ENCODE data around the gene MYO18B. TPM values are rescaled to one million over a fixed set of nuclear protein-coding genes. Genes with fewer than 3 reads are reported as not detected.
"Not testable (repeated sequence)": the region's sequence is repeated elsewhere in the genome, so short reads cannot be mapped to it uniquely, and the experiment has no call there.

Gene MYO18B
- total RNA-seq, 1 experiment from 2014 or later: 0.11 TPM

DNA sequence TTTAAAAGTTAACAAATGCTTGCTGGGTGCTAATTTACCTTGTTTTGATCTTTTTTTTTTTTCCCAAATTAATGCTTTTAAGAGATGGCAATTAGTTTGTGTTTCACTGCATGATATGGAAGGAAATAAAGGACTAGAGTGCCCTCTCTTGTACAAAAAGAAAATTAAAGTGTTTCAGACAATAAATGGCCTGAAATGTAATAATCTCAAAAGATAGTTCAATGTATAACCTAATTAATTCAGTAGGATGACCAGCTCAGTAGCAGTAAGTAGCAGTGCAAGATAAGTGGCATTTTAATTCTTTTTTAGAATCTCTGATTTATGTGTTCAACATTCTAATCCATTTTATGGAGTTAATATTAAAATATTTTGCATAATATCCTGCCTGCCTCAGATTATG lies 39.9 kb upstream of the MYO18B start:
- H3K4me3 ChIP-seq: no peak overlapping the region
- H3K4me1 ChIP-seq (replicated peaks): no peaks in the 10 kb centered on the region; the same call in 1 of the 2 replicates
- no peaks in the 10 kb centered on the region for H3K27me3 ChIP-seq (replicated peaks)
- H3K27ac ChIP-seq: no peak overlapping the region
- H3K9me3 ChIP-seq (replicated peaks): no peaks in the 10 kb centered on the region
- DNase-seq (ENCODE audit: low read depth in 1 of 2, low spot score in 2 of 2): peak in 1 of 2 experiments; percentile 13
- H3K36me3 ChIP-seq: no peaks in the 10 kb centered on the region

DNA sequence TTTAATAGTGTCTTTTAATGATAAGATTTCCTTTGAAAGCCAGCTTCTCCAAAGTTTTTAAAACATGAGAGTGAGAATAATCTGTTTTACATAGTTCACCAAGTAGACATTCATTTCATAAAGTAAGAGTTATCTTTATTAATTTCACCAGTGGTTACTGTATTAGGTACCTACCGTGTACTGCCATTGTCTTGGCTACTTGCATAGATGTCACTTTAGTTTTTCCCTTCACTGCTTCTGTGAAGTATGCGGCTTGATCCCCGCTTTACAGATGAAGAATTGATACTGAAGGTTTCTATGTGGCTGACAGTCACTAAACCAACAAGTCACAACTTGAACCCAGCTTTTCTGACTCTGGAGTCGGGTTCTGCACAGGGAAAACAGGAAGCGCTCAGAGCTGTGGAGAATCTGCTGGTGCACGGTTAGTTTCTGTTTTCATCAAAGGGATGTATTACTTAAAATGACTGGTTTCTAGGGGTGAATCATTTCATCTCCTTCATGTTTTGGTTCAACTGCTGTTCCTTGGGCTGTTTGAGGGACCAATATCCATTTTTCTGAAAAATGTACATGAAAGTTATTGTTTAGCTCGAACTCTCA lies 39.3 kb upstream of the MYO18B start:
- Histone ChIP-seq H3K9me3 (replicated peaks) (no peaks in the 10 kb centered on the region), H3K27me3 (replicated peaks) (no peaks in the 10 kb centered on the region), H3K36me3 (no peaks in the 10 kb centered on the region), H3K27ac (no peak overlapping the region), H3K4me1 (replicated peaks) (no peaks in the 10 kb centered on the region; the same call in 1 of the 2 replicates), H3K4me3 (no peak overlapping the region)
- DNase-seq (ENCODE audit: low read depth in 1 of 2, low spot score in 2 of 2): no peak

DNA sequence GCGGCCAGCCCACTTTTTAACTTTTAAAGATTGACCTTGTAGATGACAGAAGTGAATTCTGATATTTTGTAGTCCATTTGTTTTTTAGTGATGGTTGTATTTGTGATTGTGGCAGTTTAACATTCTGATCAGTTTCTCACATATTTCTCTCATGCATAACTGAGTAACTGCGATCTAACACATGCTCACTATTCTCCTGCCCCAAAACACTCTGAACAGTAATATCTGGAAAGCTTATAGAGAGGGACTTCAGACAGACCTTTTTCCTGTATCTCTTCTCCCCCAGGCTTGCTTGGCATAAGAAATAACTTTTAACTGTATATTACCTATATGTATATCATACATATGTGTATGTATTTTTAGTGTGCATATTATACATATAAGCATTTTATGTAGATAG lies 37.3 kb upstream of the MYO18B start:
- Histone ChIP-seq H3K9me3 (replicated peaks) (no peaks in the 10 kb centered on the region), H3K4me1 (replicated peaks) (no peaks in the 10 kb centered on the region; the same call in 1 of the 2 replicates), H3K4me3 (no peak overlapping the region), H3K27me3 (replicated peaks) (no peaks in the 10 kb centered on the region), H3K36me3 (no peaks in the 10 kb centered on the region), H3K27ac (no peak overlapping the region)
- no peak for DNase-seq (ENCODE audit: low read depth in 1 of 2, low spot score in 2 of 2)

DNA sequence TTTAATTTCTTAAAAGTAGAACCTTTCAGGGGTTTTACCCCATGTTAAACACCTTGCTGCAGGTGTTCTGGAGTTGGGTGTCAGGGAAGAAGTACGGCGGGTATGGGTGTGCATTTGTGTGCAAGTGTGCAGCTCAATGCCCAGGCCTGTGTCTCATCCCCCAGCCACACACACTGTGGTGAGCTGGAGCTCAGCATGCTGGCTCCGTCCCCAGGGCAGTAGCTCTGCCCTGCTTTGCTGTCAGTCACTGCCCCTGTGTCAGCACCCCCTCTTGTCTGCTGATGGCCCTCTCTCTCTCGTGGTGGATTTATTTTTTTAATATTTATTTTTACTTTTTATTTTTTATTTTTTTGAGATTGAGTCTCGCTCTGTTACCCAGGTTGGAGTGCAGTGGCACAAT lies 35.8 kb upstream of the MYO18B start:
- no peak for DNase-seq (ENCODE audit: low read depth in 1 of 2, low spot score in 2 of 2)
- H3K27ac ChIP-seq: no peak overlapping the region
- no peaks in the 10 kb centered on the region for H3K36me3 ChIP-seq
- no peaks in the 10 kb centered on the region; the same call in 1 of the 2 replicates for H3K4me1 ChIP-seq (replicated peaks)
- no peak overlapping the region for H3K4me3 ChIP-seq
- H3K27me3 ChIP-seq (replicated peaks): no peaks in the 10 kb centered on the region
- H3K9me3 ChIP-seq (replicated peaks): no peaks in the 10 kb centered on the region

DNA sequence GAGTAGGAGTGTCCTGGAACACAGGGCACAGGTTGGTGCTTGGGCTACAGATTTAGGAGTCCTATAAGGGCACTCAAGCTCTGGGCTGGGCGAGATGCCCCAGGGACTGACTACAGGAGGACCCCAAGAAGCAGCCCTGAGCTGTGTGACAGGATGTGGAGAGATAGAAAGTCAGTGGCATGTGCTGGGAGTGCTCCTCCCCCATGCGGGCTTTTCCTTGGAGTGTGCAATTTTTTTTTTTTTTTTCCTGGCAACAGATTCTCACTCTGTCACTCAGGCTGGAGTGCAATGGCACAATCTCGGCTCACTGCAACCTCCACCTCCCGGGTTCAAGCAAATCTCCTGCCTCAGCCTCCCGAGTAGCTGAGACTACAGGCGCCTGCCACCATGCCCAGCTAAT lies 33.6 kb upstream of the MYO18B start:
- not testable (repeated sequence) for H3K4me3 ChIP-seq; DNase-seq (ENCODE audit: low read depth in 1 of 2, low spot score in 2 of 2); H3K36me3 ChIP-seq; H3K9me3 ChIP-seq (replicated peaks); H3K27ac ChIP-seq; H3K4me1 ChIP-seq (replicated peaks); H3K27me3 ChIP-seq (replicated peaks)

DNA sequence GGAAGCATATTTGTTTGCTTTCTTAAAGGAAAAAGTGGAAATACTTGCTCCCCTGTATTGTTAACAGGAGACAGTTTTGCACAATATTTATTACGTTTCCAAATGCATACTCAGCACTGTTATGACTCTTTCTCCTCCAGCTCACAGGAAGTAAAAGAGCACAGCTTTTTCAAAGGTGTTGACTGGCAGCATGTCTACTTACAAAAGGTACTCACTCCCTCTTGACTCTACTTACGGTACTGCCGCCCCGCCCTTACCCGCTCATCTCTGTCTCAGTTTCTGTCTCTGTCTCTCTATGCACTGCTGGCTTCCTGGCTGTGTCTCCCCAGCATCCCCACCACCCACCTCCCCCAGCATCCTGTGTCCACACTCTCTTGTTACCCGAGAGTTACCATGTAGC lies 32.2 kb upstream of the MYO18B start:
- Histone ChIP-seq H3K4me1 (replicated peaks) (no peaks in the 10 kb centered on the region), H3K27me3 (replicated peaks) (no peaks in the 10 kb centered on the region), H3K9me3 (replicated peaks) (no peaks in the 10 kb centered on the region), H3K4me3 (no peak overlapping the region), H3K27ac (no peak overlapping the region), H3K36me3 (no peaks in the 10 kb centered on the region)
- no peak for DNase-seq (ENCODE audit: low read depth in 1 of 2, low spot score in 2 of 2)

DNA sequence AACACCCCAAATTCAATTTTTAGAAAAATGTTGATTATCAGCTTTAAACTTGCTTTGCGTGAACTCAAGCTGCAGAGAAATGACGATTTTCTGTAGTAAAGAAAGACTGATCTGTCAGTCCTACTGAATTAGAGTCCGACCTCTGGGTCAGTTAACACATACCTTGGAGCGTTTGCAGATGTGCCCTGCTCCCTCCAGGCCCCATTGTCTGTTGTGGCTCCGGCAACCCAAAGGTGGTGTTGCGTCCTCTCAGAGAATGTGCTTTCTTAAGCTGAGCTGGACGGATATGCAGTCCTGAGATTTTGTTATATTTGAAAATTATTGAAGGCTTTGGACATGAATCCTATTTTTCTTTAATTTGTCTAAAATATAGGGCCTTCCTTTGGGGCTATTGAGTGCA lies 31.5 kb upstream of the MYO18B start:
- no peak overlapping the region for H3K27ac ChIP-seq
- no peak for DNase-seq (ENCODE audit: low read depth in 1 of 2, low spot score in 2 of 2)
- H3K9me3 ChIP-seq (replicated peaks): no peaks in the 10 kb centered on the region
- no peak overlapping the region for H3K4me3 ChIP-seq
- H3K4me1 ChIP-seq (replicated peaks): no peaks in the 10 kb centered on the region
- no peaks in the 10 kb centered on the region for H3K27me3 ChIP-seq (replicated peaks)
- no peaks in the 10 kb centered on the region for H3K36me3 ChIP-seq

DNA sequence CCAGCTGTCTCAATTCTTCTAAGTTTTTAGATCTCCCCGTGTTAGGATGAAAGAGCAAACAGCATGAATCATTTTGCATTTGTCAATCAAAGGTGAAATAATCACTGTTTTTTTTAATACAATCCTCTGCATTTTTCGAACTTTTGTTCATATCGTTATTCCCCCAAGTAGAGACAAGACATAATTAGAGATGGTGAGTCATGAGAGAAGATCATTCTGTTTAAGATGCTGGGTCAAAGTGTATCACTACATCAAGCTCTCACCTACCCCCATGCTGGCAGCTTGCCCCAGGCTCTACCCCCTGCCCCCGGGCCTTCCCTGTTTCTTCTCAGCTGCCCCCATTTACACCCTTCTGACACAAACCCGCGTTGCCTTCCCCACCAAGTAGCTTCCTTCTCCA lies 30.5 kb upstream of the MYO18B start:
- Histone ChIP-seq H3K4me3 (no peak overlapping the region), H3K27ac (no peak overlapping the region), H3K9me3 (replicated peaks) (no peaks in the 10 kb centered on the region), H3K27me3 (replicated peaks) (no peaks in the 10 kb centered on the region), H3K36me3 (no peaks in the 10 kb centered on the region), H3K4me1 (replicated peaks) (no peaks in the 10 kb centered on the region)
- no peak for DNase-seq (ENCODE audit: low read depth in 1 of 2, low spot score in 2 of 2)

DNA sequence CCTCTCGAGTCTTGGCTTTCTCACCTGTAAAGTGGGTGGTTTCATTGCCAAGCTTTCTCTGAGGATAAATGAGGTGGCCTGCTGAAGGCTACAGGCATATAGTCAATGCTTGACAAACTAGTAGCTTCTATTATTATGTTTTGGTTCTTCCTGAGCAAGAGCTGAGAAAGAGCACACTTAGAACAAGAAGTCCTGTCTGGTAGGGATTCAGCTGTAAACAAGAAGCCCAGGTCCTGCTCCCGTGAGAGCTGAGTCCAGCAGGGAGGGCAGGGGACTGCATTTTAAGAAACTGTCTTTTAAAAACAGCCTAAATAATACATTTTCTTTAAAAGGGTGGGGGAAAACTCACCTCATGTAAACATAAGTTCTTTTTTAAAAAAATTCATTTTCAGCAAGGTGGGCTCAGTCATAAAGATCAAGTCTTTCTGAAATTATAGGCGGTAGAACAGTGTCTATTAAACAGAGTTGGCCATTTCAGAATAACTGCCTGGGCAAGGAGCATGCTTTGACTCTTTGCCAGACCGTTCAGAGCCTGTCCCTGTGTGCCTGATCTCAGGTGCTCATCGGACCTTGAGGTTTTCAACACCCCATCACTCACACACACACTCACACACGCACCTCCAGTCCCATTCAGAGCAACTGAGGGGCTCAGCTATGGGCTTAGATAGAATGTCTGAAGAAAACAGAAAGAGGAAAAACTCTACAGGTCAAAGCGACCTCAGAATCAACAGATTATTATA lies 29.2 kb upstream of the MYO18B start:
- Histone ChIP-seq H3K4me3 (no peak overlapping the region), H3K9me3 (replicated peaks) (no peaks in the 10 kb centered on the region), H3K27ac (no peak overlapping the region), H3K36me3 (no peaks in the 10 kb centered on the region), H3K4me1 (replicated peaks) (no peaks in the 10 kb centered on the region), H3K27me3 (replicated peaks) (no peaks in the 10 kb centered on the region)
- DNase-seq (ENCODE audit: low read depth in 1 of 2, low spot score in 2 of 2): no peak

DNA sequence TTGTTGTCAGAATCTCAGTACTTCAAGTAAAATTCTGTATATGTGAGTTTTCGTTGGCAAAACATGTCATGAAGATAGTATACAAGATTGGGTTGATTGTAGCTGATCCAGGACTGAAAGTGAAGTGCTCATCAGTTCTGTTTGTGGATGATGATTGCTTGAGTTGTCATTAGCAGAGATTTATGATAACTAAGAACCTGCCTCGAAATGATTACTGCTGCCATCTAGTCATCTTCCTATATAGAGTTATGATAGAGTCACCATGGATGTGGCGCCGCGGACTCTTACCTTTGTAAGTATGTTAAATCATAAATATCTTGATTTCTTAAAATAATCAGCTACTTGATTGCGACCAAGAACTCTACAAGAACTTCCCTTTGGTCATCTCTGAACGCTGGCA lies 27.9 kb upstream of the MYO18B start:
- H3K9me3 ChIP-seq (replicated peaks): no peaks in the 10 kb centered on the region

DNA sequence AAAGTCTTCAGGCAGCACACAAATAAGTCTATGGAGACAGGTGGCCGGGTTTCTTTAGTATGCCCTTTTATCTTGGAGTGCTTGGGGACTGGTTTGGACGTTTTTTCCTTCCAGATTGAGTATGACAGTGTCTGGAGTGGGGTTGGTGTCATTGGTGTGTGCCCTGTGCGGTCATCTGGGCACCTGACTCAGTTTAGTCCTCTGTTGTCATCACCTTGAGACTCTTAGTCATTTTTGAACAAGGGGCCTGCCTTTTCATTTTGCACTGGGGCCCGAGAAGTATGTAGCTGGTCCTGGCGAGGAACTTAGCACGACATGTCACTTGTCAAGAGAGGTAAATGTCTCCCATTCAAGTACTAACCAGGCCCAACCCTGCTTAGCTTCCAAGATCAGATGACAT lies 27.2 kb upstream of the MYO18B start:
- H3K27me3 ChIP-seq (replicated peaks): no peaks in the 10 kb centered on the region
- DNase-seq (ENCODE audit: low read depth in 1 of 2, low spot score in 2 of 2): no peak
- H3K27ac ChIP-seq: no peak overlapping the region
- H3K36me3 ChIP-seq: no peaks in the 10 kb centered on the region
- no peak overlapping the region for H3K4me3 ChIP-seq
- H3K9me3 ChIP-seq (replicated peaks): no peaks in the 10 kb centered on the region
- H3K4me1 ChIP-seq (replicated peaks): peaks cover 10% of the 10 kb centered on the region

More for the DNA sequence above, 27.9 kb upstream of the MYO18B start:
- Histone ChIP-seq H3K4me1 (replicated peaks) (peaks cover 4% of the 10 kb centered on the region), H3K27me3 (replicated peaks) (no peaks in the 10 kb centered on the region), H3K4me3 (no peak overlapping the region), H3K27ac (no peak overlapping the region), H3K36me3 (no peaks in the 10 kb centered on the region)
- DNase-seq (ENCODE audit: low read depth in 1 of 2, low spot score in 2 of 2): no peak

DNA sequence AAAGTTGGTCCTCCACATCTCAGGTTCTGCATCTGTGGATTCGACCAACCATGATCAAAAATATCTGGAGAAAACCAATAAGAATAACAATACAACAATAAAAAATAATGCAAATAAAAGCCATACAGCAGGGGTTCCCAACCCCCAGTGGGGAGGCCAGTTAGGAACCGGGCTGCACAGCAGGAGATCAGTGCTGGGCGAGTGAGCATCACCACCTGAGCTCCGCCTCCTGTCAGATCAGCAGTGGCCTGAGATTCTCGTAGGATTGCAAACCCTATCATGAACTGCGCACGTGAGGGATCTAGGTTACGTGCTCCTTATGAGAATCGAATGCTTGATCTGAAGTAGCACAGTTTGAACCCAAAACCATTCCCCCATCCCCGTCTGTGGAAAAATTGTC lies 25.4 kb upstream of the MYO18B start:
- H3K9me3 ChIP-seq (replicated peaks): no peaks in the 10 kb centered on the region
- DNase-seq (ENCODE audit: low read depth in 1 of 2, low spot score in 2 of 2): no peak
- no peaks in the 10 kb centered on the region for H3K36me3 ChIP-seq
- no peak overlapping the region for H3K27ac ChIP-seq
- H3K4me1 ChIP-seq (replicated peaks): peaks cover 11% of the 10 kb centered on the region
- H3K4me3 ChIP-seq: no peak overlapping the region
- H3K27me3 ChIP-seq (replicated peaks): no peaks in the 10 kb centered on the region

DNA sequence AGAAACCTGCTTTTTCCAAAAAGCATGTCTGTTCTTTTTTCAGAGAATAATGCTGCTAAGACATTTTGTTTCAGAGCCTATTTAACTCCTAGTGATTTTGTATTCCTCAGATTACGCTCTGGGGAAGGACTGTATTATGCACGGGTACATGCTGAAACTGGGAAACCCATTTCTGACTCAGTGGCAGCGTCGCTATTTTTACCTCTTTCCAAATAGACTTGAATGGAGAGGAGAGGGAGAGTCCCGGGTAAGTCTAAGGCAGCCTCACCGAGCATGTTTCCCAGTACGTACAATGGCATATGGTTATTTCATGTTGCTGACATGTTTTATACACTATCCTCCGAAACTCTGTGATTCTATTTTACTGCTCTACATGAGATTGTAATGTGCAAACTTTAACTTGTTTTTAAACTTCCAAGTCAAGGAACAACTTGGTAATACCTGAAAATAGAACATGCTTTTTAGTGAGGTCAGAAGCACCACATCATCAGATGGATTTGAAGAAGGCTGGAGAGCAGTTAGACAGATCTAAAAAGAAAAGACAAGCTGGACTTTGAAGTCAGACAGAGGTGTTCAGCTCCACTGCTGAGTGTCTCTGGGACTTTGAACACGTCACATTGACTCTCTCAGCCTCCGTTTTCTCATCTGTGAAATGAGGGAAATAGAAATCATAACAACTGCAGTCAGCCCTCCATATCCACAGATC lies 23.7 kb upstream of the MYO18B start:
- H3K27me3 ChIP-seq (replicated peaks): no peaks in the 10 kb centered on the region
- no peaks in the 10 kb centered on the region for H3K9me3 ChIP-seq (replicated peaks)
- H3K27ac ChIP-seq: no peak overlapping the region
- peaks cover 11% of the 10 kb centered on the region for H3K4me1 ChIP-seq (replicated peaks)
- H3K36me3 ChIP-seq: no peaks in the 10 kb centered on the region
- DNase-seq (ENCODE audit: low read depth in 1 of 2, low spot score in 2 of 2): no peak
- no peak overlapping the region for H3K4me3 ChIP-seq

DNA sequence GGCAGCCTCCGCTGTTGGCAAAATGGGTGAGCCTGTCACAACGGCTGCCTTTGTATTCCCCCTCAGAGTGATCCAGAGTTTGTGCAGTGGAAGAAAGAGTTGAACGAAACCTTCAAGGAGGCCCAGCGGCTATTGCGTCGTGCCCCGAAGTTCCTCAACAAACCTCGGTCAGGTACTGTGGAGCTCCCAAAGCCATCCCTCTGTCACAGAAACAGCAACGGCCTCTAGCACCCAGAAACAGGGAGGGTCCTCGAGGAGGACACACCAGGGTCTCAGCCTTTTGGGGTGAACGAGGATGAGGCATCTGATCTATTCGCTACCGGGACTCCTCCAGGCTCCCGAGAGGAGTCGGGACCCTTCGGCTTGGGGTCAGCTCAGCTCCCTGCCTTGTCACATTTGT lies 19.8 kb upstream of the MYO18B start:
- H3K4me3 ChIP-seq: no peak overlapping the region
- peaks cover 11% of the 10 kb centered on the region for H3K4me1 ChIP-seq (replicated peaks)
- no peaks in the 10 kb centered on the region for H3K27me3 ChIP-seq (replicated peaks)
- H3K9me3 ChIP-seq (replicated peaks): no peaks in the 10 kb centered on the region
- no peak overlapping the region for H3K27ac ChIP-seq
- no peaks in the 10 kb centered on the region for H3K36me3 ChIP-seq
- no peak for DNase-seq (ENCODE audit: low read depth in 1 of 2, low spot score in 2 of 2)
